Globus pallidus (tissue), 1 donor: Measurements from ENCODE around the gene GPR150.
"Not testable (repeated sequence)": the region's sequence is repeated elsewhere in the genome, so short reads cannot be mapped to it uniquely, and the experiment has no call there.

Experiments
- DNase-seq: peaks from one replicate; pipeline ENCODE4 v3.0.0-alpha.2; 2015; ENCODE audit warnings: low spot score

GPR150 gene

DNA sequence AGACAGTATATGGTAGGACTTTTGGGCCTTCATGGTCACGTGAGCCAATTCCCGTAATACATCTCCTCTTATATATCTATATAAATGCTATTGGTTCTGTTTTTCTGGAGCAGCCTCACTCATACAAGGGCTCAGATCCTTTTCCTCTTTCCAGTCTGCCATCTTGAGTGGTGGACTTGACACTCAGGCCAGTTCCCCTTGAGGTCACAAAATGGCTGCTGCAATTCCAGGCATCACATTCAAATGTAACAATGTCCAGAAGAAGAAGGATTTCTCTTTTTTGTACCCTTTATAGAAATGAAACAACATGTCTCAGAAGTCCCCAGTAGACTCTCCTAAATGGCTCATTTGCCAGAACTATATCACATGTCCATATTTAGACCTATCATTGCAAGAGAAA, 4.5 kb downstream of the GPR150 start:
- DNase-seq = no peak

DNA sequence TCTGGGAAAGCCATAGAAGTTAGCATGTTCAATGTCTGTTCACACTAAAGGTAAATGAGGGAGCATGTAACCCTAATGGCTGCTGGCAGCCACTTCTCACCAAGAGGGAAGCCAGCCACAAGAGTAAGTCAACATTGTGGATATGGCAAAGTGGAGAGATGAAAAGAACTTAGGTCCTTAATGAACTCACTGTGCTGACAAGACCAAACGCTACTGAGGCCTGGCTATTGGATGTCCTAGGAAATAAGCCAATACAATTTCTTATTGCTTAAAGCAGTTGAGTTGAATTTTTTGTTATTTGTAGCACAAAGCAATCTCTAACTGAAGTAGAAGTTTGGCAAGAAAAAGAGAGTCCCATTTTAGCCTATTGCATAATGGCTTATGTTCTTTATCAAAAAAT, 6.8 kb downstream of the GPR150 start:
- no peak for DNase-seq

DNA sequence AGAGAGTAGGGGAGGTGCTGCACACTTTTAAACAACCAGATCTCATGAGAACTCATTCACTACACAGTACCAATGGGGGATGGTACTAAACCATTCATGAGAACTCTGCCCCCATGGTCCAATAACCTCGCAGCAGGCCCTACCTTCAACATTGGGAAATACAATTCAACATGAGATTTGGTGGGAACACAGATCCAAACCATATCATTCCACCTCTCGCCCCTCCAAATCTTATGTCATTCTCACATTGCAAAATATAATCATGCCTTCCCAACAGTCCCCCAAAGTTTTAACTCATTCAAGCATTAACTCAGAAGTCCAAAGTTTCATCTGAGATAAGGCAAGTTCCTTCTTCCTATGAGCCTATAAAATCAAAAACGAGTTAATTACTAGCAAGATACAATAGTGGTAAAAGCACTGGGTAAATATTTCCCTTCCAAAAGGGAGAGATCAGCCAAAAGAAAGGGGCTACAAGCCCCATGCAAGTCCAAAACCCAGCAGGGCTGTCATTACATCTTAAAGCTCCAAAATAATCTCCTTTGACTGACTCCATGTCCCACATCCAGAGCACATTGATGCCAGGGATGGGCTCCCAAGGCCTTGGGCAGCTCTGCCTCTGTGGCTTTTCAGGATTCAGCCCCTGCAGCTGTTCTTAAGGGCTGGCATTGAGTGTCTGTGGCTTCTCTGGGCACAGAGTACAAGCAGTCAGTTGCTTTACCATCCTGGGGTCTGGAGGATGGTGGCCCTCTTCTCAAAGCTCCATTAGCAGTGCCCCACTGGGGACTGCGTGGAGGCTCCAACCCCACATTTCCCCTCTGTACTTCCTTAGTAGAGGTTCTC, 8.3 kb downstream of the GPR150 start:
- no peak for DNase-seq

DNA sequence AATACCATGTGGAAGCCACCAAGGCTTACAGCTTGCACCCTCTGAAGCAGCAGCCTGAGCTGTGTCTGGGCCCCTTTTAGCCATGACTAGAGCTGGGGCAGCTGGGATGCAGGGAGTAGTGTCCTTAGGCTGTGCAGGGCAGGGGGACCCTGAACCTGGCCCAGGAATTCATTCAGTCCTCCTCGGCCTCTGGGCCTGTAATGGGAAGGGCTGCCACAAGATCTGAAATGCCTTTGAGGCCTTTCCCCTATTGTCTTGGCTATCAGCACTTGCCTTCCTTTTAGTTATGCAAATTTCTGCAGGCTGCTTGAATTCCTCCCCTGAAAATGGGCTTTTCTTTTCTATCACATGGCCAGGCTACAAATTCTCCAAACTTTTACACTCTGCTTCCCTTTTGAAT, 9.0 kb downstream of the GPR150 start:
- no peak for DNase-seq

DNA sequence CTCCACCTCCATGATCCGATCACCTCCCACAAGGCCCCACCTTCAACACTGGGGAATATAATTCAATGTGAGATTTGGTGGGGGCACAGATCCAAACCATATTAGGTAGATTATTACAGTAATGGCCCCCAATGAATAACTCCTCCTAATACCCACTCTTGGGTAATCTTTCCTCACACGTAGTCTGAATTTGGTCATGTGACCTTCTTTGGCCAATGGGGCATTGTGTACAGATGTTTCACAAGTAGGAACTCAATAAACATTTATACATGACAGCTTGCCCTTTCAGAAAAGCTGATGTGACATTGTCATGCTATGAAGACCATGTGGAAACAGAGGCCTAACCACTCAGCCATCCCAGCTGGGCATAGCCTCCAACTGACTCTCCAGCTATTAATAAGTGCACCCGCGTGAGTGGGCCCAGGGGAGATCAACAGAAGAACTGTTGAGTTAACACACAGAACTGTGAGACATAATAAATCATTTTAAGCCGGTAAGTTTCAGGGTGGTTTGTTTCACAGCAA, 10.6 kb downstream of the GPR150 start:
- no peak for DNase-seq

DNA sequence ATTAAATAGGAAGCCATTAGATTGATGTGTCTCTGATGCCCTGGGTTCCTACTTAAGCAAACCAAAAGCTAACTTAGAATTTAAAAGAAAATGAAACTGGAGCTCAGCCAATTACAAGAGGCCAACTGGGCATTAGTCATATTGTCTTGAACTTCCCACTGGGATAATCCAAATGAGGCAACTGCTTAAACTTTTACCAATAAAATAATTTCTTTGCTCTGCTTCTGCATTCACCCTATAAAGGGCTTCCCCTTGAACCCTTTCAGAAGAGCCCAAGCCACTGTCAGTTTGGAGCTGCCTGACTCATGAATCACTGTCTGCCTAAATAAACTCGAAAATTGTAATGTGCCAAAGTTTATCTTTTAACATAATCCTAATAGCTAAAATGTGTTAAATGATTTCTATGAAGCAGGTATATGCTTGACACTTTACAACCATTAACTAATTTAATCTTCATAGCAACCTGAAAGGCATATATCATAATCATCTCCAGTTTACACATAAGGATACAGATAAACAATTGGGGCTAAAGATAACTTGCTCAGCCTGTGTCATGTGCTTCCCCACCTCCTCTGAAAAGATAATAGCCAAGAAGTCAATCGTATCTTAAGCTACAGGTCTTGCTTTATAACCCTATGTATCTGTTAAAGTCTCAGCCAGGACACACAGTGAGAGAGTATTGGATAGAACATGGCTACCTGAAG, 11.5 kb downstream of the GPR150 start:
- DNase-seq = no peak

DNA sequence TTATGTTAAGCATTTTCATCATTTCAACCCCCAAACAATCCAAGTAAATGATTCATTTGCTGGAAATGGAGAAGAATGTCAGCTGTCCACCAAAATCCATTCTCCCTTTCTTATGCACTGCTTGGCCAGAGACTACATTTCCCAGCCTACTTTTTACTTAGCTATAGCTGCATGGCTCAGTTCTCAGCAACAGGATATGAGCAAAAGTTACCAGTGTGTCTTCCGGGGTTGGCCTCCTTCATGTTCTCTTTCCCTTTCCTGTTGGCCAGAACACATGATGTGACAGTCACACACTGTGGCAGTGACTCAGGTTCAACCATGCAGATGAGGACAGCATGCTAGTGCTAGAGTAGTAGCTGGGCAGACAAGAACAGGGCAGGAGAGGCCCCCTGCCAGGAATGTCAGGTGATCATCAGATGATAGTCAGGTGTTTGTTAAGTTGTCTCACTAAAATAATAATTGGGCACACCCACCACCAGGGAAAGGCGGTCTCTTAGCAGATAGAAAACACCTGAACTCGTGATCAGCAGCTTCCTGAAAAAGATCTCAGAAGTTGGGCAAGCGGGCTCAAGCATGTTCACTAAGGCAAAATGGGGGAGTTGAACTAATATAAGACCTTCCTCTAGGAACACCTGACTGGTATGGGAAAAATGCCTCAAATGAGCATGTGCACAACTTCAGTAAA, 12.2 kb downstream of the GPR150 start:
- DNase-seq = no peak

DNA sequence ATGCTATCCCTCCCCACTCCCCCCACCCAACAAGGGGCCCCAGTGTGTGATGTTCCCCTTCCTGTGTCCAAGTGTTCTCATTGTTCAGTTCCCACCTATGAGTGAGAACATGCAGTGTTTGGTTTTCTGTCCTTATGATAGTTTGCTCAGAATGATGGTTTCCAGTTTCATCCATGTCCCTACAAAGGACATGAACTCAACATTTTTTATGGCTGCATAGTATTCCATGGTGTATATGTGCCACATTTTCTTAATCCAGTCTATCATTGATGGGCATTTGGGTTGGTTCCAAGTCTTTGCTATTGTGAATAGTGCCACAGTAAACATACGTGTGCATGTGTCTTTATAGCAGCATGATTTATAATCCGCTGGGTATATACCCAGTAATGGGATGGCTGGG, 13.1 kb downstream of the GPR150 start:
- not testable (repeated sequence) for DNase-seq

DNA sequence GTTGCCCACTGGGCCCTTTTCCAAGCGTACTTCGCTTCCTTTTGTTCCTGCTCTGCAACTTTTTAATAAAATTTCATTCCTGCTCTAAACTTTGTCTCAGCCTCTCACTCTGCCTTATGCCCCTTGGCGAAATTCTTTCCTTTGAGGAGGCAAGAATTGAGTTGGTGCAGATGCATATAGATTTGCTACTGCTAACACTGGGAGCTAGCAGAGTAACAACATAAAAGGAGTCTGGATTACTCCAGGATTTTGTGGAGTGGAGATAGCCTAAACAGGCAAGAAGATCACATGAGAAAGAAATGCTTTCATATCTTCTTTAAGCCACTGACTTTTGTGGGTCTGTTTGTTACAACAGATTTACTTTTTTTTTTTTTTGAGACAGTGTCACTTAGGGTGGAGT, 13.8 kb downstream of the GPR150 start:
- no peak for DNase-seq

DNA sequence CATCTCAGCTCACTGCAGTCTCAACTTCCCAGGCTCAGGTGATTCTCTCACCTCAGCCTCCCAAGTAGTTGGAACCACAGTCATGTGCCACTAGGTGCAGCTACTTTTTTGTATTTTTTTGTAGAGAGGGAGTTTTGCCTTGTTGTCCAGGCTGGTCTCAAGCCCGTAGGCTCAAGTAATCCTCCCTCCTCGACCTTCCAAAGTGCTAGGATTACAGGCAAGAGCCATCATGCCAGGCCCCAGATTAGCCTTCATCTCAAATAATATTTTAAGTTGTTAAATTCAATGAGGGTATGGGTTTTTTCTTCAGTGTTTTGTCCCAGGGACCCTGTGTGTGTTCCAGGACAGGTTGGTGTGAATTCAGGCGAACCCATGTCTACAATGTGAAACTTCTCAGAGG, 14.2 kb downstream of the GPR150 start:
- no peak for DNase-seq

DNA sequence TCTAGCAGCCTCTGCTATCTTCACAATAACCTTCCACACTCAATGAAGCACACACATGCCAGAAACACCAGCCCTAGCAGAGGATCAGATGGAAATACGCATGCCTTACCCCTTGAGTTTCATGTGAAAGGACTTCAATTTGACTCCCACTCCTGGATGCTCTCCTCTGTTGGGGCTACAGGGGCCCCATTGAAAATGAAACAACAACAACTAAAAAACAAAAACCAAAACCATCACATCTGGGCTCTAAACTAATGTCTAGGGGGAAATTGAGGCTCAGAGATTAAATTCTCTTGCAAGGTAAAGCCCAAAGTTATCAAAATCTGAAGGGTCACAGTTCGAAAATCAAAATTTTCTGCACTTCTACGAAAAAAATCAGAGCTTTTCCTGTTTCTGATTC, 18.7 kb downstream of the GPR150 start:
- no peak for DNase-seq

DNA sequence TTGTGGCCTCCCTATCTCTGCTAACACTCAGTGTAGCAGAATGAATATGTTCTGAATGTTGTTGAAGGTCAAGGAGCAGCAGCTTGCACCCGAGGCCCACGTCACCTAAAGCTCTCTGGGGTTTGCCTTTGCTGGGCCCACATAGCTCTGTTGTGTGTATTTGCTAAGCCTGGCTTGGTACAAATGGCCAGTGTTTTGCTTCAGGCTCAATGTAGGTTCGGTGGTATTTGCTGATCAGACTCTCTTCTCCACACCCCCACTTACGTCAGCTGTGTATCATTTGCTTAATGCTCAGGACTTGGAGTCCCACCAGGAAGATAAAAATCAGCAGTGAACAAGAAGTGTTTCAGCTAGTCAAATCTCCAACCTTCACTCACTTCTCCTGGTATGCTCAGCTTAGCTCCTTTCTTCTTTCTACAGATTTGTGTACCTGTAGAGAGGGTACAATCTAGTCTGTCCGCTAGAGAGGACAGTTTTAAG, 21.9 kb downstream of the GPR150 start:
- no peak for DNase-seq

DNA sequence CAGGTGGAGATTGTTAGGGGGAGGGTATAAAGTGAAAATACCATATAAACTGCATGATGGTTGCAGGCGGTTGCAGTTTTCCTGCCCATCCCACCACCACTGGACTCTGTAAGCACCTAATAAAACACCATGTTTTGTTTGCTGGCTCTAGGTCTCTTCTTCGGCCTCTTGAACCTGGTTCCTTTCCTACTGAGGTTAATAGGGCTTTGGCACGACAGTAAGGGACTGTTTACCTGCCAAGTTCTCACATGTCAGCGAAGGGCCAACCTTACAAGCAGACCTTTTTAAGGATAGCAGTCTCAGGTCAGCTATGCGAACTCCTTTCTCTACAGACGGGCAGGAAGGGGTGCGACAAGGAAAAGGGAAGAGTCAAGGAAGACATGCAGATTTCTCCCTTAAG, 23.3 kb downstream of the GPR150 start:
- DNase-seq = no peak

DNA sequence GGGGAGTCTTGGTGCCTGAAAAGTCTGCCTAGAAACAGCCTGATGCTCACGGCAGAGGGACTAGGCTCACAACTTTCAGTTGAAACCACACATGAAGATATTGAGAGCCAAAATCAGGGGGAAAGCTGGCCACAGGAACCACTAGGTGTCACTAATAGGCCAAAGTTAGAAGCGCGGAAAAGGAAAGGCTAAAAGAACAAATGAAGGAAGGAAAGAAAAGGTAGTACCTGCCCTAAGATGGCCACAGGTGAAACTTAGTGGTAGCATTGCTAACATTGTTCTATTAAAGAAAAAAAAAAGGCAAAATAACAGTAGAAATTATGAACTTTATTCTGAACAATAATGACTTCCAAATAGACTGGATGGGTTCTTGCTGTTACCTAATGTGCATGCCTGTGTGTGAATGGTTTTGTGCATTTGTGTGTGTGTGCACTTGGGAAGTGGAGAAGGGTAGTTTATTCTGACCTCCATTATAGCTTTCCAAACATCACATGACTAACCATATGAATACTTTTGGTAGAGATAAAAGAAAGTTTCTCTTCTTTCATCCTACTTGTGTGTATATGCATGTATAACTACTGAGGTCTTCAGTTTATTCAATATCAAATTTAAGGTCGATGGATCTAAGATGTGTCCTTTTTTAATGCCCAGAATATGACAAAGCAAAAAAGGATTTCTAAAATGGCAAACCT, 24.6 kb downstream of the GPR150 start:
- DNase-seq = peak; percentile 63

DNA sequence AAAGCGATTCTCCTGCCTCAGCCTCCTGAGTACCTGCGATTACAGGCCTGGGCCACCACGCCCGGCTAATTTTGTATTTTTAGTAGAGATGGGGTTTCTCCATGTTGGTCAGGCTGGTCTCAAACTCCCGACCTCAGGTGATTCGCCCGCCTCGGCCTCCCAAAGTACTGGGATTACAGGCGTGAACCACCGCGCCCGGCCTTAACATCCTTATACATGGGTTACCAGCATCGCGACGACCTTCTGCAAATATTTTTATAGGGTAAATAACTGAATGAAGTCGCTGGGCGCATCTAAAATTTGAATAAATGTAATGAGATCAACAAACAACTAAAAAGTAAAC, 26.3 kb downstream of the GPR150 start:
- DNase-seq = not testable (repeated sequence)

DNA sequence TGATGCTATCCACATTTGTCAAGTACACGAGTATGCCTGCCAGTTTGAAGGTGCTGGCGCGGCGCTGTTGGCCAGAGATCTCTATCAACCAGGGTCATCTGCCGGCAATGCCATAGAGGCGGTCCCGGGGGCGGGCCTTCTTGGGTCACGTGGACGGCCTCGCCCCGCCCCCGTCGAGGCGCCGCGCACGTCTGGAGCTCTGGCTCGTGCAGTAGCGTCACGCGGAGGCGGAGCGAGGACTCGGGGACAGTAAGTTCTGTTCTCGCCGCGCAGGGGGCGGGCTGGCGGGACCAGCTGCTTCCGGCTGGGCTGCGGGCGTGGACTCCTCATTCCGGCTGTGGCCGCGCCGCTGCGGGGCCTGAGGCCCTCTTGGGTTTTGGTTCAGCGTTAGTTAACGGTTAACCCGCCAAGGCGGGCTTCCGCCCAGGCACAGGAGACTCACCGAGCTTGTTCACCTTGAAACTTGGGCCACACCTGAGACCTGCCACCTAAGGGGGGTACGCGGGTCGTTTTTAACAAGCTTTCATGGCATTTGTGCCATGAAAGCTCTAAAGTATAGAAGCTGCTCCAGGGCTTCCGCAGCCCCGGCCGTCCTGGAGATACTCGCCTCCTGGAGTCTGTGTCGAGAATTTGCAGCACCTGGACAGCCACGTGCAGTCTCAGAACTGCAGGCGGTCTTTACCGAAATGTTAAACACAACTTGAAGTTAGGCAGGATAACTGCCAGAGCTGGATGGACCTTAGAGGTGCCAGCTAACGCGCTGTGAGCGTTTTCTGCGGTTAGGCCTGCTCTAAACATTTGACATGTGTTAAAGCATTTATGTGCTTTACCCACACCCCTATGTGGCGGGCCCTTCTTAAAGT, 26.9 kb downstream of the GPR150 start, which contains the start of gene RFESD:
Gene RFESD (plus strand): TSS at position 209 of the 863 bp plus-strand sequence. CDS start 5,495 bp downstream, outside the sequence.
- peak; percentile 96 for DNase-seq

DNA sequence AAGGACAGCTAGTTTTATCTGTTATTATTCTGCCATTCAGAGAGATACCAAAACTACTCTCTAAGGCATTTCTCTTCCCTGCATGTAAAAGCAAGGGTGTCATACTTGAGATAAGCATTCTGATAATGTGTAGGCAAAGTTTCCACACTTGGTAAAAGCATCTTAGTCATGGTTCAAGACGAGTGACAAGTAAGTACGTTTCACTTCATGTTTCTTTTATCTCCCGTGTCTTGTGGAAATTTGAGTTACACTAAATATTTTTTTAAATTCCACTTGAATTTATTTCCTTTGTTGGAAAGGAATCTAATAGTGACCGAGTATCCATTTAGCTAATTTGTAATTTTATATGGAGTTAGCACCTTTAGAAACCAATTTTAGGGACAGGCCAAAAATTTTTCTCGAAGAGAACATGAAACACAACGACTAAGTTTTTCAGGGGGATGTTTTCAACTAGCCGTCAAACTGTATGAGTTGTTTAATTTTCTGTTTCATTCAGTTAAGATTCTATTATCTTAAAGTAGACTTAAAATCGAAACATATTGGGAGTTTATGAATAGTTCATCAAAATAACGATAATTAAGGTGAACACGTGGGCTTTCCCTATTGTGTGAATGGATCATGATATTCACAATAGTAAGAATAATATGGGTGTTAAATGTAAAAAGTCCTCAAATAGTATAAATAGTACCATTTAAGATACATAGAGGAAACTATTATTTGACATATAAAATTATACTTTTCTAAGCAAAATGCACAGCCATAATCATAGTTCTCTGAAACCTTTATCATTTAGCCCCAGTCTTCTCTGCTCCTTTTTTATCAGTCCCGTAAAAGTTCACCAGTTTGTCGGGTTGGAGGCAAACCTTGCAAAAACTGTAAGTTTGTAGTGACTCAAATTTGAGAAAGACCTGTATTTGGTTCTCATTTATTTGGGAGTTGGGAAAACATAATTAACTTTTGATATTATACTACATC, 28.3 kb downstream of the GPR150 start:
- DNase-seq = no peak

DNA sequence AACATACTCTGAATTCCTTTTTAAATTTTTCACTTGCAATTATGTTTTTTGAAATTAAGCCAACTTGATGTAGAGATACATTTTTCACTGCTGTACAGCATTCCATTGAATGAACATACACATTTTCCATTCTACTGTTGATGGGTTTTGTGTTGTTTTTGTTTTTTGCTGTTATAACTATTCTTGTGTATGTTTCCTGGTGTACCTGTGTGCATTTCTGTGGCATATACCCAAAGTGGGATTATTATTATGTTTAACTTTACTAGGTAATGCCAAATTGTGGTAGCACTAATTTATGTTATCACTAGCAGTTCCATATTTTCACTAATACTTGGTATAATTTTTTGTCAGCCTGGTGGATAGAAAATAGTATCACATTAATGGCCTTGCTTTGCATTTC, 29.4 kb downstream of the GPR150 start:
- no peak for DNase-seq

DNA sequence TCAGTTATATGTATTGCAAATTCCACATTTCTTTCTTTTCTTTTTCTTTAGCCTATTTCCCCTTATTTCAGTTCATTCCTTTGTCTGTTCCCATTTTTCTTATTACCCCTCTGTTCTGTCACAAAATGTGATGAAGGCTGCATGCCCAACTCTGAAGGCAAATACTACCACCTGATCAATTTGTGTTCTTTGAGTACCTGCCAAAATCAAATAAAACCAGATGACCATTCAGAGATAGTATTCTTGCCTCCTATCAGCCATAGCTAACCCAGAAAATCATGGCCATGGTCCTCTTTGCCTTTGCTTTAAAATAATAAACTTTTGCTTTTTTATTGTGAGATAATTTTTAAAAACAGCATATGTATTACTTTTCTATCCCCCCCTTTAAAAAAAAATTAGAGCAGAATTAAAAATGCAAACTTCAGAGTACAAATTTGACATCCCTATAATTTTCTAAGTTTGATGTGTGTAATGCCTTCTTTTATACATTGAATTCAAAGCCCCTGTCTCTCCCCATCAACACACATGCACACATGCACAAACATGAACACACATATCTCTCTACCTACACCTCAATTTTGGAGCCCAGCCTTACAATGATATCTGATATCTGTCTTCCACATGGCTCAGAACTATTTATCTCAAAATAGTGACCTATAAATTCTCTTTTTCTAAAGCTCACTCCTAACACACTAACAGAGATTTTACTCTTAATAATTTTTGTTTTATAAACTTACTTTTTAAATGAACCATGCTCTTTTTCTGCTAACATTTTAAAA, 30.1 kb downstream of the GPR150 start:
- no peak for DNase-seq
